Coronary artery (tissue), 2 donors: ENCODE data around the gene D2HGDH.

Source experiments
- DNase-seq: peaks from one replicate; pipeline ENCODE4 v3.0.0-alpha.2; 2017; ENCODE audit warnings: low spot score
- H3K27ac ChIP-seq, 2 donors: fragments of 200-600 bp; sonication (generic); one replicate each; pipeline ENCODE4 v1.5.1; 2016 to 2019
- H3K4me3 ChIP-seq: fragments of 200-600 bp; sonication (generic); 2 replicates; pipeline ENCODE4 v1.5.1; 2016; ENCODE audit warnings: mild to moderate bottlenecking, moderate library complexity
- CTCF ChIP-seq: fragments of 200-600 bp; sonication (generic); IDR thresholded peaks from one replicate; pipeline ENCODE4 v1.5.1; 2019; ENCODE audit warnings: antibody characterized with exemption

Gene D2HGDH

DNA sequence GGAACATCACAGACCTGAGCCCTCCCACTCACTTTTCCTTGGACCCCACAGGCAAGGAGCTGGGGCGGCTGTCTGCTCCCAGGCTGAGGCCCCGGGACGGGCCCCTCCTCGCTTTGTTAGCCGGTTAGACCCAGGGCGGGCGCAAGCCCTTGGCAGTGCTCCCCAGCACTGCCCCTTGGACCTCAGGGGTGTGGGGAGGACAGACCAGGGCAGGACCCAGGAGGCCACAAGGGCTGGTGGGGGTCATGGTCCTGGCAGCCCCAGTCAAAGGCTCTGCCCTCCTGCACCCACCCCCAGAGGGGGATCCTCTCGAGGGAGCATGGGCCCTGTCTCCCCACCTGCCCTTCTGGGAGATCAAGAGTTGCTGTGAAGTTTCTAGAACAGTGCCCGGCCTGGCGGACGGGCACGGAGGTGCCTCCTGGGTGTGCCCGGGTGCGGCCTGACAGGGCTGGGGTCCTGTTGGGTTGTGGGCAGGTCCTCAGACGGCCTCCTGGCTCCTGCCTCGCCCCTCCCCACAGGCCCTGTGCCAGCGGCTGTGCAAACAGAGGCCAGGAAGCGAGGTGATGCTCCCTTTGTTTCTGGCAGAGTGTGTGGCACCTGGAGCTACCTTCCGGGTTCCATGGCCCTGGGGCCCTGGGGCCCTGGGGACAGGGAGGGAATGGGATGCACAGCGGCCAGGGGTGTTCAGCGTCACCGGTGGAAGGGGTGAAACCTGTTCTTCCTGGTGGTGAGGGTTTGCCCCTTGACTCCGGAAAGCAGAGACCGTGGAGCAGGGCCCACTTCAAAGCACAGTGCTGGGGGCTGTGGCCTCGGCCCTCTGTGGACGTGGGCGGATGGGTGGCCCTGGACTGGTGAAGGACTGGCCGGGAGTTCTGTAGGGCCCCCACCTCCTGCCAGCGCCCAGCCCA, 39.3 kb downstream of the D2HGDH start:
- no peak for TF ChIP-seq CTCF
- H3K27ac ChIP-seq = no peak overlapping the region
- peak; percentile 61 for DNase-seq
- no peak overlapping the region for H3K4me3 ChIP-seq

DNA sequence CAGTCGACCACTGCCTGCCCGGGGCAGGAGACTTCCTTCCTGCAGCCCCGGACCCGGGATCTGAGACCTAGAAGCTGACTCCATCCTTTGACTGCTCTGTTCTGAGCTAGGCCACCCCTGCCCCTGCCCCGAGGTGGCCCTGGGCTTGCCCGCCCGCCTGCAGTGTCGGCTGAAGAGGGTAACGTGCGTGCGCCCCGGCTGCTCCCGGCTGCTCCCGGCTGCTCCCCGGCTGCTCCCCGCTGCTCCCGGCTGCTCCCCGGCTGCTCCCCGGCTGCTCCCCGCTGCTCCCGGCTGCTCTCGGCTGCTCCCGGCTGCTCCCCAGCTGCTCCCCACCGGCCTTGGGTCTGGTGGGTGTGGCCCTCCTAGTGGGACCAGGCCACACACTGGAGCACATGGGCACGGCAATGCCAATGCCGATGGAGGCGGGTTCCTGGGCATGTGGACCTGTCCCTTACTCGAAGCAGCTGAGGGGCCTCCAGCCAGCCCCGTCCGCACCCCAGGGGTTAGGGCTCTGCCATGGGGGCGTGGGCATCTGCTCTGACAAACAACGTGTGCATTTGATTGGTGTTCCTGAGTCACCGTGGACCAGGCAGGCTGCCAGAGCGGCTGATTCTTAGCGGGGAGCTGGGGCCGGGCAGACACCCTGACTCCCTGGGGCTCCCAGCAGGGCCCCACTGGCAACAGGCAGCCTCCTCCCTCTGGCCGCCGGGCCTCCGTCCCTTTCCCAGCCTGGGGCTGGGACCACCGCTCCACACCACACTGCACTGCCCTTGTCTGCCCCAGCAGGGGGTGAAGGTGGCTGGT, 40.2 kb downstream of the D2HGDH start:
- peak; percentile 71 for DNase-seq
- H3K4me3 ChIP-seq = no peak overlapping the region
- TF ChIP-seq CTCF = no peak
- H3K27ac ChIP-seq = no peak overlapping the region

GRCh38 chr2:241775223-241776177, 41.1 kb downstream of the D2HGDH start:
- peak; percentile 66 for DNase-seq
- no peak for TF ChIP-seq CTCF
- no peak overlapping the region for H3K4me3 ChIP-seq
- H3K27ac ChIP-seq = no peak overlapping the region

DNA sequence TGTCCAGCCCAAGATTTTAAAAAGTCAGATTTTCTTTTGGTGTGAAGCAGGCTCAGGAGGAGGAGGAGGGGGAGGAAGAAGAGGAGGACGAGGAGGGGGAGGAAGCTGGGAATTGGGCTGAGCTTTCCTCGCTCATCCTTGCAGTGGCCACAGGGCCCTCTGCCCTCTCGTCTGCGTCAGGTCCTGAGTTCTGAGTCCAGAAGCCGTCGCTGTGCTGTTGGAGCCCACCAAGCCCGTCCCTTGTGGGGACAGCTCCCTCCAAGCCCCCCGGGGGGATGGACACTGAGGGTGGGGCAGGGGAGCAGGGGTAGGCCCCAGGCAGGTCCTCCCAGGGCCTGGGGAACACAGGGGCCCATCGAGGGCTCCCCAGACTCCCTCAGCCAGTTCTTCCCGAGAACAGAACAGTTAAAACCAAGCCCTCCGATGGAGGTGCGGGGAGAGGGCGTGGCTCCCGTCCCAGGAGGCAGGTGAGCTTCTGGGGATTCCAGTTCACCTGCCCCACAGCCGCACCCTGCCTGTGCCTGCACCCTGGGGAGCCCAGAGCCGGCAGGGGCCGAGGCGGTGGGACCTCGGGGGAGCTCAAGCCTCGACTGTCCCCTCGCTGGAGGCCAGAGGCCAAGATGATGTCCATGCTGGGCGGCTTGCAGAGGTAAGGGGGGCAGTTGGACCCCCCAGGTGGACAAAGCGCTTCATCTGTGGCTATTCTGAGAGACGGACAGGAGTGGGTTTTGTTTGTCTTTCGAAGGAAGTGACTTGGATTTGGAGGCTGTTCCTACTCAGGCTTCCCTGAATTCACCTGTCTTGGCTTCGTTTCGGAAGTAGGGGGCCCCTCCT, 42.1 kb downstream of the D2HGDH start, which contains the start of gene GAL3ST2:
Gene GAL3ST2 (plus strand): TSS at position 487 of the 834 bp plus-strand sequence. CDS start 134 bp downstream, at position 621.
- DNase-seq = no peak
- no peak within 1 kb of the TSS for H3K4me3 ChIP-seq

DNA sequence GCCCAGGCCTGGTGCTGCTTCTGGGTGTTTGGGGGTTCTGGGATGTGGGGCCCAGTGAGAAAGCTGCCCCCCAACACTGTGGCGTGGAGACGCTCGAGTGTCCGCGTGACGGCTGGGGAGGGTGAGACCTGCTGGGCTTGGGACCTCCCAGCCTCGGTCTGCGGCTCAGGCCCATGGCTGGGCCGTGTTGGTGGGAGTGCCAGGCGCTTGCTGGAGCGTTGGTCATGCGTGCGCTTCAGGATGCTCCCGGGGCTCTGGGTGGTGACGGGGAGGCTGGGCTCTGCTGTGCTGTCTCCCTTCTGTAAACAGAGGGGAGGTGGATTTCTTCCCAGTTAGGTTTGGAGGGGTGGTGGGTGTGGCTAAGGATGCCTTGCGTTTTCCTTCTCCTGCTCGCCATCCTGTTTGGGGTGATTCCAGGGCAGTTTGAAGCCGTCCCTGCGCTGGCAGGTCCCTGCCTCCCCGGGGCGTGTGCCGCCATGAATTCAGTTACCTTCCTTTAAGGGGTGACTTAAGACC, 42.8 kb downstream of the D2HGDH start:
- TF ChIP-seq CTCF = no peak
- Histone ChIP-seq H3K27ac (no peak overlapping the region), H3K4me3 (no peak overlapping the region)
- no peak for DNase-seq

More for the DNA sequence above, 42.1 kb downstream of the D2HGDH start, which contains the start of gene GAL3ST2:
- H3K27ac ChIP-seq = no peak within 1 kb of the TSS
- TF ChIP-seq CTCF = no peak
